ENCODE measurements around the gene OTOGL. TPM values are rescaled to one million over a fixed set of nuclear protein-coding genes. Genes with fewer than 3 reads are reported as not detected.

OTOGL gene
- total and polyA plus RNA-seq, 12 donors = 0.04 to 0.52 (median 0.13) TPM; not detected in 1

DNA sequence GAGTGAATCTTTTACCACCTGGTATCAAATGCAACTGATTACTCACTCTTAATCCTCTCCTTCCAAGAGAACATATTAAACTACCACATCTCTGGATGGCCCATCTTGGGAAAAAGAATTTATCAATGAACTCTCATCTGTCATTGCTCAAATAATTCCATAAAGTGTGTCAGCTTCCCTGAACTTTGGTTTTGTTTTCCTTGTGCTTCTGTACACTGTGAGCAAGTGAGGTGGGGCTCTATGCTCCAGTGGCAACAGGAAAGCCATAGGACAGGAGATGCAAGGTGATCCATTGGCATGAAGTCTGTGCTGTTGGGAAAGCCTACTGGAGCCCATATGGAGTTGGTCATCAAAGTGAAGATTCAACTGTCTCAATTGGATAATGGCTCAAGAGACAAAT, 17.4 kb downstream of the OTOGL start:
- no peak overlapping the region for H3K4me3 ChIP-seq
- intact Hi-C loops (cut with DNase I) = no loop called here
- H3K9me3 ChIP-seq (replicated peaks in 1 of 3) = no peaks in the 10 kb centered on the region
- no peaks in the 10 kb centered on the region for H3K27me3 ChIP-seq
- peaks cover 0 to 8% of the 10 kb centered on the region in 2 donors for H3K4me1 ChIP-seq (replicated peaks in 1 of 2)
- no peaks in the 10 kb centered on the region for H3K36me3 ChIP-seq (replicated peaks in 1 of 2)
- DNase-seq = no peak
- no peak overlapping the region for H3K27ac ChIP-seq
- no peak for TF ChIP-seq POLR2A (IDR thresholded peaks at IDR 0.05)
- TF ChIP-seq CTCF (IDR thresholded peaks at IDR 0.05) = no peak

- Histone ChIP-seq H3K27ac (peak overlapping the region in 2 of 5 donors; percentile 8 to 45), H3K9me3 (replicated peaks in 1 of 3) (no peaks in the 10 kb centered on the region), H3K4me1 (replicated peaks in 1 of 2) (peaks cover 0 to 8% of the 10 kb centered on the region in 2 donors), H3K4me3 (no peak overlapping the region), H3K27me3 (no peaks in the 10 kb centered on the region), H3K36me3 (replicated peaks in 1 of 2) (no peaks in the 10 kb centered on the region)
- 50 to 63% (median 56%) methylated on average over 2 of the region's 2 CpGs for WGBS, 4 donors
- DNase-seq = peak in 3 of 7 donors; percentile 8 to 13 (median 12)
- no peak for TF ChIP-seq CTCF (IDR thresholded peaks at IDR 0.05)
- no peak for TF ChIP-seq POLR2A (IDR thresholded peaks at IDR 0.05)
- intact Hi-C loops (cut with DNase I) = no loop called here
These were observed 19.4 kb downstream of the OTOGL start for GRCh38 chr12:80118565-80119324.

DNA sequence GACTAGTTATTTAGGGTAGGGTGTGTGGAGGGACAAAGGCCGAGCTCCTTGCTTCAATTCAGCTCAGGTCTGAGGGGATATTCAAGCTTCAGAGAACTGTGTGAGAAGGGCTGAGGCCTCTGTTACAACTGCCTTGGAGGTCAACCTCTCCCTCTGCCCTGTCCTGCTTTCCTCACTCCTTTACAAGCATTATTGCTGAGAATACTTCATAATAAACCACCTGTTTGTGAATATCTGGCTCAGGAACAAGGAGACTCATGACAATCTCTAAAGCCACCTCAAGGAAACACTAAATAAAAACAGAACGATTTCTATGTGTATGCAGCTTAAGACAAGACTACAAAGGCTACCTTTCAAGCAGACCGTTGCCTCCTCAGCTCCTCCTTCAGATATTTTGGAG, 21.7 kb downstream of the OTOGL start:
- 62 to 80% (median 75%) methylated on average over 2 to 3 of the region's 3 CpGs for WGBS, 4 donors
- Histone ChIP-seq H3K27me3 (no peaks in the 10 kb centered on the region), H3K36me3 (replicated peaks in 1 of 2) (no peaks in the 10 kb centered on the region), H3K27ac (no peak overlapping the region), H3K9me3 (replicated peaks in 1 of 3) (no peaks in the 10 kb centered on the region), H3K4me1 (replicated peaks in 1 of 2) (peaks cover 0 to 8% of the 10 kb centered on the region in 2 donors), H3K4me3 (no peak overlapping the region)
- intact Hi-C loops (cut with DNase I) = no loop called here
- no peak for DNase-seq
- no peak for TF ChIP-seq CTCF (IDR thresholded peaks at IDR 0.05)
- no peak for TF ChIP-seq POLR2A (IDR thresholded peaks at IDR 0.05)

DNA sequence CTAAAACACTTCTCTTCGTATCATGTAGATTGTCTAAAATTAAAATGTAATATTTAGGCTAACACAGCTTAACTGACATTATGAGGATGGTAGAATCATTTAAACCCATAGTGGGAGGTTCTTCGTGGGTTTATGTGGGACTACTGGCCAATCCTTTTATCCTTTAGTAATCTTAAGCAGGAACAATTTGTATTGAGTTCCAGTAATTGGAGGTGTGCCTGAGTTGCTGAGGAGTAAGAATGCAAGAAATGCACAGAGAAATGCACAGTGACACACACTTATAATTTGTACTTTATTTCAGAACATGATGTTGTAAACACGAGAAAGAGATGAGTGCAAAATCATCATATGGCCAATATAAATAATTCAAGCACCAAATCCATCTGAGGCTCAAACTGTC, 22.3 kb downstream of the OTOGL start:
- TF ChIP-seq POLR2A (IDR thresholded peaks at IDR 0.05) = no peak
- no peak for TF ChIP-seq CTCF (IDR thresholded peaks at IDR 0.05)
- Histone ChIP-seq H3K27me3 (no peaks in the 10 kb centered on the region), H3K9me3 (replicated peaks in 1 of 3) (no peaks in the 10 kb centered on the region), H3K4me3 (no peak overlapping the region), H3K36me3 (replicated peaks in 1 of 2) (no peaks in the 10 kb centered on the region), H3K4me1 (replicated peaks in 1 of 2) (peaks cover 0 to 8% of the 10 kb centered on the region in 2 donors), H3K27ac (no peak overlapping the region)
- intact Hi-C loops (cut with DNase I) = no loop called here
- no peak for DNase-seq
- 75 to 81% (median 79%) methylated on average over 3 of the region's 3 CpGs for WGBS, 4 donors

Measured in adrenal gland (tissue), 12 donors.